Liver (tissue), 9 donors: ENCODE results near the gene TSPYL4. TPM values are rescaled to one million over a fixed set of nuclear protein-coding genes. Genes with fewer than 3 reads are reported as not detected.

Experiments
- DNase-seq: peaks from one replicate; pipeline ENCODE4 v3.0.0-alpha.2; 2017; ENCODE audit warnings: low spot score
- H3K27ac ChIP-seq, 2 donors: one replicate each; pipeline ENCODE4 v1.7.0; 2013; ENCODE audit warnings: inconsistent platforms in 2 of 2, low read length in 2 of 2, control low read depth in 1 of 2, low read depth in 1 of 2, mild to moderate bottlenecking in 1 of 2
- H3K27me3 ChIP-seq, 4 donors: one replicate each; pipeline versions ENCODE4 v1.6.1 to v1.7.0; 2013; ENCODE audit warnings: low read length in 3 of 4, inconsistent platforms in 1 of 4, mild to moderate bottlenecking in 1 of 4, moderate library complexity in 1 of 4; ENCODE audit not compliant: control insufficient read depth in 4 of 4, insufficient read depth in 4 of 4
- H3K36me3 ChIP-seq, 4 donors: one replicate each; pipeline versions ENCODE4 v1.6.1 to v1.7.0; 2013; ENCODE audit warnings: low read length in 3 of 4, mild to moderate bottlenecking in 3 of 4, low read depth in 1 of 4, moderate library complexity in 1 of 4; ENCODE audit not compliant: control insufficient read depth in 4 of 4, insufficient read depth in 3 of 4
- H3K4me1 ChIP-seq, 4 donors: one replicate each; pipeline versions ENCODE4 v1.6.1 to v1.7.0; 2013; ENCODE audit warnings: low read length in 3 of 4, mild to moderate bottlenecking in 3 of 4, moderate library complexity in 1 of 4; ENCODE audit not compliant: control insufficient read depth in 4 of 4, insufficient read depth in 4 of 4
- H3K4me3 ChIP-seq, 3 donors: one replicate each; pipeline versions ENCODE4 v1.6.1 to v1.7.0; 2013; ENCODE audit warnings: low read length in 3 of 3, control low read depth in 1 of 3, low read depth in 1 of 3, mild to moderate bottlenecking in 1 of 3
- H3K9ac ChIP-seq, 2 donors: one replicate each; pipeline ENCODE4 v1.7.0; 2013; ENCODE audit warnings: low read length in 2 of 2, mild to moderate bottlenecking in 2 of 2, moderate library complexity in 2 of 2, control low read depth in 1 of 2, low read depth in 1 of 2
- H3K9me3 ChIP-seq, 4 donors: one replicate each; pipeline versions ENCODE4 v1.6.1 to v1.7.0; 2013; ENCODE audit warnings: low read length in 3 of 4; ENCODE audit not compliant: control insufficient read depth in 4 of 4
- EGR1 ChIP-seq, 2 donors: IDR thresholded peaks; 2 replicates each; pipeline ENCODE4 v1.6.1; 2016 to 2018; ENCODE audit warnings: antibody characterized with exemption in 2 of 2, low read depth in 2 of 2
- FOXA1 ChIP-seq: IDR thresholded peaks from 2 replicates; pipeline ENCODE4 v1.6.1; 2016; ENCODE audit warnings: antibody characterized with exemption
- FOXA2 ChIP-seq: IDR thresholded peaks from 2 replicates; pipeline ENCODE4 v1.6.1; 2016; ENCODE audit warnings: antibody characterized with exemption
- GABPA ChIP-seq, 2 donors: IDR thresholded peaks in 1 of 2; conservative IDR thresholded peaks in 1 of 2; 2 replicates each; pipeline ENCODE4 v1.6.1; 2016; ENCODE audit warnings: antibody characterized with exemption in 2 of 2, mild to moderate bottlenecking in 1 of 2, moderate library complexity in 1 of 2
- HNF4A ChIP-seq, 2 donors: conservative IDR thresholded peaks; 2 replicates each; pipeline ENCODE4 v1.6.1; 2016; ENCODE audit warnings: antibody characterized with exemption in 2 of 2, mild to moderate bottlenecking in 2 of 2
- HNF4G ChIP-seq: IDR thresholded peaks from 2 replicates; pipeline ENCODE4 v1.6.1; 2016; ENCODE audit warnings: antibody characterized with exemption
- JUND ChIP-seq, 2 donors: IDR thresholded peaks; 2 replicates each; pipeline ENCODE4 v1.6.1; 2016; ENCODE audit warnings: antibody characterized with exemption in 2 of 2
- NR2F2 ChIP-seq: IDR thresholded peaks from 2 replicates; pipeline ENCODE4 v1.6.1; 2016; ENCODE audit warnings: antibody characterized with exemption
- RAD21 ChIP-seq, 2 donors: IDR thresholded peaks; 2 replicates each; pipeline ENCODE4 v1.6.1; 2016; ENCODE audit warnings: antibody characterized with exemption in 2 of 2, mild to moderate bottlenecking in 2 of 2
- RXRA ChIP-seq, 2 donors: IDR thresholded peaks; 2 replicates each; pipeline ENCODE4 v1.6.1; 2017 to 2018; ENCODE audit warnings: antibody characterized with exemption in 2 of 2, mild to moderate bottlenecking in 1 of 2
- SP1 ChIP-seq: IDR thresholded peaks from 2 replicates; pipeline ENCODE4 v1.6.1; 2018; ENCODE audit warnings: antibody characterized with exemption, mild to moderate bottlenecking
- TAF1 ChIP-seq: conservative IDR thresholded peaks from 2 replicates; pipeline ENCODE4 v1.6.1; 2016; ENCODE audit warnings: antibody characterized with exemption, mild to moderate bottlenecking
- YY1 ChIP-seq: IDR thresholded peaks from 2 replicates; pipeline ENCODE4 v1.6.1; 2016; ENCODE audit warnings: antibody characterized with exemption, mild to moderate bottlenecking
- WGBS: extraction: QIAGEN DNeasy Blood & Tissue Kit; methylation state at CpG from one replicate; pipeline ENCODE4 v1.1.7; 2013; 5-methylcytosine and 5-hydroxymethylcytosine counted together
- polyA plus RNA-seq, 2 donors: library from polyadenylated mRNA; stranded (reverse) in 1 of 2; unstranded in 1 of 2; fragments of 200-250 nt in 1 of 2; fragments of >200 nt in 1 of 2; fragmentation: Nextera tagmentation in 1 of 2; extraction: Ambion mirVana in 1 of 2; gene quantifications; one replicate each; pipeline versions ENCODE4 v1.2.1 to v1.2.3, GENCODE V29; 2013 to 2015
- total RNA-seq, 2 donors: library from RNA; depleted of rRNA; stranded (reverse); fragments of >200 nt; gene quantifications; one replicate each; pipeline ENCODE4 v1.2.3, GENCODE V29; 2014
- TF ChIP-seq, protein P1 (sequence below): IDR thresholded peaks from 2 replicates; pipeline ENCODE4 v1.6.1; 2016; ENCODE audit warnings: antibody characterized with exemption, mild to moderate bottlenecking
- TF ChIP-seq, protein P2 (sequence below): fragments of 150-350 bp; IDR thresholded peaks from 2 replicates; pipeline ENCODE4 v1.5.1; 2017; ENCODE audit warnings: improper control_type of control experiment, low read depth, low read length; ENCODE audit not compliant: missing input control
- TF ChIP-seq, protein P3 (sequence below): IDR thresholded peaks from 2 replicates; pipeline ENCODE4 v1.6.1; 2016; ENCODE audit warnings: antibody characterized with exemption
- TF ChIP-seq, protein P4 (sequence below): IDR thresholded peaks from 2 replicates; pipeline ENCODE4 v1.6.1; 2016; ENCODE audit warnings: antibody characterized with exemption
- donor health status: healthy.
- donor health status: healthy.
- donor health status: healthy.
- donor health status: healthy.
- donor health status: healthy.

Gene TSPYL4
- total and polyA plus RNA-seq, 4 donors, result 3.6 to 7.4 (median 3.8) TPM

DNA sequence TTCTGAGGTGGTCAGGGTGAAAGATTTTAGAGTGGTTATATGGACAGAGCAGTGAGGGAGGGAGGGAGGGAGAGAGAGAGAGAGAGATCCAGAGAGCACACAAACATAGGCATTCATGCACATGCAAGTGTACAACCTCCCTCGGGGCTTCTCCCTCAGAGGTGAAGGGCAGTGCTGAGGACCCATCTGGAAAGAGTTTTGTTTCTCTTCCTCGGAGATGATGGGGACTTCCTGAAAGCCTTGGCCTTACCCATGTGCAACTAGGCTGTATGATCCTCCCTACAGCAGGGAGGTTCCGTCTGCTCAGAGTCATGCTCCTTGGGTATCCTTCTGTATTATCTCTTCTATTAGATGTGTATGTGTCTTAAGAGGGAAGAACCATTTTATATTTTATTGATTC is 47.2 kb upstream of the TSPYL4 start:
- H3K27ac ChIP-seq, result no peak overlapping the region
- H3K36me3 ChIP-seq, result no peaks in the 10 kb centered on the region
- 73% methylated on average over 3 of the region's 3 CpGs for WGBS
- H3K4me1 ChIP-seq, result peaks cover 8 to 30% (median 25%) of the 10 kb centered on the region in 4 donors
- H3K9ac ChIP-seq, result no peak overlapping the region
- DNase-seq, result no peak
- TF ChIP-seq GABPA (IDR thresholded peaks at IDR 0.05 in 1 of 2, conservative IDR thresholded peaks at IDR 0.05 in 1 of 2) (no peak), HNF4G (no peak), HNF4A (conservative IDR thresholded peaks at IDR 0.05) (no peak), JUND (IDR thresholded peaks at IDR 0.05) (no peak), FOXA2 (no peak), YY1 (no peak), RAD21 (IDR thresholded peaks at IDR 0.05) (no peak), NR2F2 (no peak), SP1 (no peak), RXRA (IDR thresholded peaks at IDR 0.05) (no peak), EGR1 (IDR thresholded peaks at IDR 0.05; ENCODE audit: low read depth in 2 of 2) (no peak), FOXA1 (no peak)
- TF ChIP-seq, protein P1, sequence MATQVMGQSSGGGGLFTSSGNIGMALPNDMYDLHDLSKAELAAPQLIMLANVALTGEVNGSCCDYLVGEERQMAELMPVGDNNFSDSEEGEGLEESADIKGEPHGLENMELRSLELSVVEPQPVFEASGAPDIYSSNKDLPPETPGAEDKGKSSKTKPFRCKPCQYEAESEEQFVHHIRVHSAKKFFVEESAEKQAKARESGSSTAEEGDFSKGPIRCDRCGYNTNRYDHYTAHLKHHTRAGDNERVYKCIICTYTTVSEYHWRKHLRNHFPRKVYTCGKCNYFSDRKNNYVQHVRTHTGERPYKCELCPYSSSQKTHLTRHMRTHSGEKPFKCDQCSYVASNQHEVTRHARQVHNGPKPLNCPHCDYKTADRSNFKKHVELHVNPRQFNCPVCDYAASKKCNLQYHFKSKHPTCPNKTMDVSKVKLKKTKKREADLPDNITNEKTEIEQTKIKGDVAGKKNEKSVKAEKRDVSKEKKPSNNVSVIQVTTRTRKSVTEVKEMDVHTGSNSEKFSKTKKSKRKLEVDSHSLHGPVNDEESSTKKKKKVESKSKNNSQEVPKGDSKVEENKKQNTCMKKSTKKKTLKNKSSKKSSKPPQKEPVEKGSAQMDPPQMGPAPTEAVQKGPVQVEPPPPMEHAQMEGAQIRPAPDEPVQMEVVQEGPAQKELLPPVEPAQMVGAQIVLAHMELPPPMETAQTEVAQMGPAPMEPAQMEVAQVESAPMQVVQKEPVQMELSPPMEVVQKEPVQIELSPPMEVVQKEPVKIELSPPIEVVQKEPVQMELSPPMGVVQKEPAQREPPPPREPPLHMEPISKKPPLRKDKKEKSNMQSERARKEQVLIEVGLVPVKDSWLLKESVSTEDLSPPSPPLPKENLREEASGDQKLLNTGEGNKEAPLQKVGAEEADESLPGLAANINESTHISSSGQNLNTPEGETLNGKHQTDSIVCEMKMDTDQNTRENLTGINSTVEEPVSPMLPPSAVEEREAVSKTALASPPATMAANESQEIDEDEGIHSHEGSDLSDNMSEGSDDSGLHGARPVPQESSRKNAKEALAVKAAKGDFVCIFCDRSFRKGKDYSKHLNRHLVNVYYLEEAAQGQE, result no peak
- TF ChIP-seq, protein P2, sequence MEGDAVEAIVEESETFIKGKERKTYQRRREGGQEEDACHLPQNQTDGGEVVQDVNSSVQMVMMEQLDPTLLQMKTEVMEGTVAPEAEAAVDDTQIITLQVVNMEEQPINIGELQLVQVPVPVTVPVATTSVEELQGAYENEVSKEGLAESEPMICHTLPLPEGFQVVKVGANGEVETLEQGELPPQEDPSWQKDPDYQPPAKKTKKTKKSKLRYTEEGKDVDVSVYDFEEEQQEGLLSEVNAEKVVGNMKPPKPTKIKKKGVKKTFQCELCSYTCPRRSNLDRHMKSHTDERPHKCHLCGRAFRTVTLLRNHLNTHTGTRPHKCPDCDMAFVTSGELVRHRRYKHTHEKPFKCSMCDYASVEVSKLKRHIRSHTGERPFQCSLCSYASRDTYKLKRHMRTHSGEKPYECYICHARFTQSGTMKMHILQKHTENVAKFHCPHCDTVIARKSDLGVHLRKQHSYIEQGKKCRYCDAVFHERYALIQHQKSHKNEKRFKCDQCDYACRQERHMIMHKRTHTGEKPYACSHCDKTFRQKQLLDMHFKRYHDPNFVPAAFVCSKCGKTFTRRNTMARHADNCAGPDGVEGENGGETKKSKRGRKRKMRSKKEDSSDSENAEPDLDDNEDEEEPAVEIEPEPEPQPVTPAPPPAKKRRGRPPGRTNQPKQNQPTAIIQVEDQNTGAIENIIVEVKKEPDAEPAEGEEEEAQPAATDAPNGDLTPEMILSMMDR, result no peak
- TF ChIP-seq, protein P3, sequence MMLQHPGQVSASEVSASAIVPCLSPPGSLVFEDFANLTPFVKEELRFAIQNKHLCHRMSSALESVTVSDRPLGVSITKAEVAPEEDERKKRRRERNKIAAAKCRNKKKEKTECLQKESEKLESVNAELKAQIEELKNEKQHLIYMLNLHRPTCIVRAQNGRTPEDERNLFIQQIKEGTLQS, result no peak
- peaks cover 0 to 2% (median 0%) of the 10 kb centered on the region in 4 donors for H3K9me3 ChIP-seq
- no peaks in the 10 kb centered on the region for H3K27me3 ChIP-seq
- H3K4me3 ChIP-seq, result no peak overlapping the region

DNA sequence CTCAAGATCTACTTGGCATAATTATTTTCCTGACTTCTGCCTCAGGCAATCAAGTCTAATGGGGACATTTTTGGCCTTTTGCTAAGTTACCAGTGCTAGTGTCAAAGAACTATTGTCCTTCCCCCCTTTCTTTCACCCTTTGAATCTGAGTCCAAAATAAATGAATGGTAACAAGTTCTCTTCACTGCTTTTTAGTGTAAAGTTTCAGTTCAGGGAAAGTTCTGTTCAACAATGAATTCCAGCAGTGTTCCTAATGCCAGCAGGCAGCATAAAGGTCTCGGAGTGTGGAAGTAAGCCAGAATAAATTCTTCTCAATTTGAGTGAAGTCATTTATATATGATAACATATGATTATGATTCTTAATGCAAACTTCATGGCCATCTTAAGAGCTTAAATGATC is 46.7 kb upstream of the TSPYL4 start:
- peaks cover 8 to 28% (median 24%) of the 10 kb centered on the region in 4 donors for H3K4me1 ChIP-seq
- WGBS, result 56% methylated on average over 1 of the region's 1 CpG
- no peak overlapping the region for H3K27ac ChIP-seq

More for the DNA sequence above, 46.7 kb upstream of the TSPYL4 start:
- Histone ChIP-seq H3K9ac (no peak overlapping the region), H3K27me3 (no peaks in the 10 kb centered on the region), H3K36me3 (no peaks in the 10 kb centered on the region), H3K4me3 (no peak overlapping the region), H3K9me3 (peaks cover 0 to 2% (median 0%) of the 10 kb centered on the region in 4 donors)
- no peak for TF ChIP-seq NR2F2
- no peak for TF ChIP-seq FOXA2
- no peak for TF ChIP-seq TAF1
- TF ChIP-seq, protein P4, sequence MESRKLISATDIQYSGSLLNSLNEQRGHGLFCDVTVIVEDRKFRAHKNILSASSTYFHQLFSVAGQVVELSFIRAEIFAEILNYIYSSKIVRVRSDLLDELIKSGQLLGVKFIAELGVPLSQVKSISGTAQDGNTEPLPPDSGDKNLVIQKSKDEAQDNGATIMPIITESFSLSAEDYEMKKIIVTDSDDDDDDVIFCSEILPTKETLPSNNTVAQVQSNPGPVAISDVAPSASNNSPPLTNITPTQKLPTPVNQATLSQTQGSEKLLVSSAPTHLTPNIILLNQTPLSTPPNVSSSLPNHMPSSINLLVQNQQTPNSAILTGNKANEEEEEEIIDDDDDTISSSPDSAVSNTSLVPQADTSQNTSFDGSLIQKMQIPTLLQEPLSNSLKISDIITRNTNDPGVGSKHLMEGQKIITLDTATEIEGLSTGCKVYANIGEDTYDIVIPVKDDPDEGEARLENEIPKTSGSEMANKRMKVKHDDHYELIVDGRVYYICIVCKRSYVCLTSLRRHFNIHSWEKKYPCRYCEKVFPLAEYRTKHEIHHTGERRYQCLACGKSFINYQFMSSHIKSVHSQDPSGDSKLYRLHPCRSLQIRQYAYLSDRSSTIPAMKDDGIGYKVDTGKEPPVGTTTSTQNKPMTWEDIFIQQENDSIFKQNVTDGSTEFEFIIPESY, result no peak
- TF ChIP-seq HNF4A (conservative IDR thresholded peaks at IDR 0.05), result no peak
- no peak for TF ChIP-seq HNF4G
- TF ChIP-seq, protein P1, result no peak
- no peak for TF ChIP-seq RAD21 (IDR thresholded peaks at IDR 0.05)
- no peak for DNase-seq
